ENCODE data around the gene SERPINC1.
"Not testable (repeated sequence)": the region's sequence is repeated elsewhere in the genome, so short reads cannot be mapped to it uniquely, and the experiment has no call there.

Gene SERPINC1

DNA sequence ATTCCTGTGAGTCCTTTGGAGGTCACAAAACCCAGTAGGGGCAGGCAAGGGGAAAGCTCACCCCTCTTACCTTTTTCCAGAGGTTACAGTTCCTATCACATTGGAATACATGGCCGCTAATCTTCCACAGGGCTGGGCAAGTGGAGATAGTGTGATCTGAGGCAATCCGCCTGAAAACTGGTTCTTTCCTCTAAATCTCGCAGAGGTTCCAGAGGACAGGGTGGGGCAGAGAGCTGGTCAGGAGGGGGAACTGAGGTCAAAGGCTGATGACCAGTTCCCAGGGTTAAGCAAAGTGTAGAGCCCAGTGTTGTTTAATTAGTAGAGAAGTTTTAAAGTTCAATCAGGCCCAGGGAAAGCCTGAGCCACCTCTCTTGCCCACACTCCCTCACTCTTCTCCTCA lies at the start of gene SERPINC1:
SERPINC1 (minus strand) TSS at position 179 of the 400 bp plus-strand sequence; CDS start at position 111, 68 bp downstream.
- no peak for DNase-seq (ENCODE audit: low spot score)

DNA sequence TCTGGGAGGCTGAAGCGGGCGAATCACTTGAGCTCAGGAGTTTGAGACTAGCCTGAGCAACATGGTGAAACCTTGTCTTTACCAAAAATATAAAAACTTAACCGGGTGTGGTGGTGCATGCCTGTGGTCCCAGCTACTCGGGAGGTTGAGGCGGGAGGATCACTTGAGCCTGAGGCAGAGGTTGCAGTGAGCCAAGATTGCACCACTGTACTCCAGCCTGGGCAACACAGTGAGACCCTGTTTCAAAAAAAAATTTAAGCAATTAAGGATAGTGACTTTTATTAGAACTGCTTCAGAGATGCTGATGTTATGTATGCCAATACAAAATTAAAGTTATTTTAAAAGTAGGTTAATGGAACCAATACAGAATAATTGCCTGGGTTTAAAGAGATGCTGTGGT lies 48.8 kb upstream of the SERPINC1 start:
- not testable (repeated sequence) for DNase-seq (ENCODE audit: low spot score)

DNA sequence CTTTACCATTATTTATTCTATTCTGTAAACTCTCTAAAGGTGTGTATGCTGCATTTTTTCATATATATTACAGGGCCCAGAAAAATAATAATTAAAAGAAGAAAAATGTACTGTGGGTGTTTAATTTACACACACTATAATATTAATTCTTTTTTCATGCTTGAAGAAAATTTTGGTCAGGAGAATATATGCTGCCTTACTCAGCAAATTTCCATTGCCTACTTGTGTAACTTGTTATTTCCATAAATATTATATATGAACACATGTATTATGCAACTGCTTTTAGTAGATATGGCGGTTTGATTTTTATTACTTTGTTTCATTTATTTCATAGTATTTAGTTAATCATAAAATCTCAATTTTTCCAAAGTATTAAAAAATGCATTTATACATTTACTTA lies 46.4 kb upstream of the SERPINC1 start:
- DNase-seq (ENCODE audit: low spot score): no peak

DNA sequence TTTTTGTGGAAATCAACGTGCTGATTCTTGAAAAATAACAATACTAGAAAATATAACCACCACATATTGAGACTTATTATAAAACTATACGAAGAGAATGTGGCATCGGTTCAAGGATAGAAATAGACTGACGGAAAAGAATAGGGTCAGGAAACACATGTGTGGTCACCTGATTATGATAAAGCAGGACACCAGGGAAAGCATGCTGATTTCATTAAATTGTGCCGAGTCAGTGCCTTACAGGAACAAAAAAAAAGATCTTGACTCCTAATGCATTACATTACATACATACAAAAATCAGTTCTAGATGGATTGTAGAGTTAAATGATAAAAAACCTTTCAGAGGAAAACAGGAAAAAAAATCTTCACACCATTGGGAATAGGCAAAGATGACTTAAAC lies 43.5 kb upstream of the SERPINC1 start:
- DNase-seq (ENCODE audit: low spot score): no peak

DNA sequence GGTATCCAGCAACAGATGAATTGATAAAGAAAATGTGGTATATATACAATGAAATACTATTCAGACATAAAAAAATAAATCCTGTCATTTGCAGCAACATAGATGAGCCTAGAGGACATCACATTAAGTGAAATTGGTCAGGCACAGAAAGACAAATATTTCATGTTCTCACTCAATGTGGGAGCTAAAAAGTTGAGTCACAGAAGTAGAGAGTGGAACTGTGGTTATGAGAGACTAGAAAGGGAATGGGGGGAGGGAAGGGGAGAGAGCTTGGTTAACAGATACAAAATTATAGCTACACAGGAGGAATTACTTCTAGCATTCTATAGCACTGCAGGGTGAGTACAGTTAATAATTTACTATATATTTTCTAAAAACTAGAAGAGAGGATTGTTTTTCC lies 37.1 kb upstream of the SERPINC1 start:
- DNase-seq (ENCODE audit: low spot score): no peak

DNA sequence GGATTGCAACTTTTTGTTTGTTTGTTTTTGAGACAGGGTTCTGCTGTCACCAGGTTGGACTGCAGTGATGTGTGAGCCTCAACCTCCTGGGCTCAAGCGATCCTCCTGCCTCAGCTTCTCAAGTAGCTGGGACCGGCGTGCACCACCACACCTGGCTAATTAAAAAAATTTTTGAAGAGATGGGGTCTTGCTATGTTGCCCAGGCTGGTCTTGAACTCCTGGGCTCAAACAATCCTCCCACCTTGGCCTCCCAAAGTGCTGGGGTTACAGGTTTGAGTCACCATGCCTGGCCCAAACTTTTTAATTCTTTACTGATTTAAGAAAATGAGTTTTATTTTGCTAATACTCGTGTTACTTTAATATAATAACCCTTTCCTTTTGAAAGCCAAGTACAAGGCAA lies 31.5 kb upstream of the SERPINC1 start:
- no peak for DNase-seq (ENCODE audit: low spot score)

DNA sequence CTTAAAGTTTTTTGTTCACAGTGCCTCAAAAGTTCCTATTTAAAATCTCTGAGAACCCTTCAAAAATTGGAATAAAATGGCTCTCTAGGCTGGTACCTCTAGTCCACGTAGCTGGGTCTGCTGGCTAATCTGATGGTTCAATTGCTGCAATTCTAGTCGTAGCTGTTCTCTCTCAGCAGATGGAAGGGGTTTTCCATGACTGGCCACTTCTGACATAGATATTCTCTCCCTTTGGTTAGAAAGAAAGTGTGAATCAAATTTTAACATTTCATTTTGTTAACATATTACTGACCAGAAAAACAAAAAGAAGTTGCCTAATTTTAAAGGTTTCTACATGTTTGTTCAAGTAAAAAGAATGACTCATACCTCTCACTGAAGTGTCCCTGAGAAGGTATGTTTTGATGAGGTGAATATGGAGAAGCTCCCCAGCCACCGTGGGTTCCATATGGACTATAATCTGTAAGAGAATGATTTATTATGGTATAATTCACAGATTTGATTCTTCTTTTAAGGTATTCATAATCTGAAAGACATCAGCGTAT lies 29.3 kb upstream of the SERPINC1 start:
- DNase-seq (ENCODE audit: low spot score): no peak

DNA sequence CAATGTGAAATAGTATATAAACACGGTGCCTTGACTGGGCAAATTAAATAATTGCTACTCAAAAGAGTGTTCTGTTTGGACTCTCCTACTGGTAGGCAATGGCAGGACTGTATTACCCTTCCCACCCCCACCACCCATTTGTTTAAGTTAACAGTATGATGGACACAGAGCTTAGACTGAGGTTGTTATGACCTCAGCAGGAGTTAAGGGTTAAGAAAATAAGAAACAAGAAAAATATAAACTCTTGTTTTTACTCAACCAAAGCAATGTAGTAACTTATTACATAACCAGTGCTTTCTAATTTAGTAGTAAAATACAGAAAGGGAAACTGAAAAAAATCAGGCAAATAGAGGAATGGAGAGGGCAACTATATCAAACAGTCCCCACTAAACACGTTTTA lies 19.9 kb upstream of the SERPINC1 start:
- no peak for DNase-seq (ENCODE audit: low spot score)

DNA sequence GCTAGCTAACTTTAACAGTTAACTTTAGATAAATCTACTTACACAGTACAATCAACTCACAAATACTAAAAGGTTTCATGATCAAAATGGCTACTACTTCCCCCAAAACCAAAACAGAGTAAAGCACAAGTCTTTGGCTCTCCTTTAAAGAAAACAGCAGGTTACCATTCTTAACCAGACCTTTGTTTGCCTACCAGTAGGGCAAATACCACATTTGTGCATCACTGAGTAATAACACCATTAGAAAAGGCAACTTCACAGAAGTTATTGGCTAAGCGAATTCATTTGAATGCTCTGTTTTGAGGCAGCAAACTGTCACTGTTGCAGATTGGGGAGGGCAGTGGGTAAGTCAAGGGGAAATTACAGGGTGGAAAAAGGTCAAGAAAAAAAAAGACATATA lies 17.3 kb upstream of the SERPINC1 start:
- no peak for DNase-seq (ENCODE audit: low spot score)

DNA sequence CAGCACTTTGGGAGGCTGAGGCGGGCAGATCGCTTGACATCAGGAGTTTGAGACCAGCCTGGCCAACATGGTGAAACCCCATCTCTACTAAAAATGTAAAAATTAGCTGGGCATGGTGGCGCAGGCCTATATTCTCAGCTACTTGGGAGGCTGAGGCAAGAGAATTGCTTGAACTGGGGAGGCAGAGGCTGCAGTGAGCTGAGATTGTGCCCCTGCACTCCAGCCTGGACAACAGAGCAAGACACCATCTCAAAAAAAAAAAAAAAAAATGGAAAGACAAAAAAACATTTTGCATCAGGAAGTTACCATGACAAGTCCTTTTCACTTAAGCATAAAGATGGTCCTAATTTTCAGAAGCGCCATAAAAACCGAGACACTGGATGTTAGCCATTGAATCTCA lies 13.4 kb upstream of the SERPINC1 start:
- not testable (repeated sequence) for DNase-seq (ENCODE audit: low spot score)

DNA sequence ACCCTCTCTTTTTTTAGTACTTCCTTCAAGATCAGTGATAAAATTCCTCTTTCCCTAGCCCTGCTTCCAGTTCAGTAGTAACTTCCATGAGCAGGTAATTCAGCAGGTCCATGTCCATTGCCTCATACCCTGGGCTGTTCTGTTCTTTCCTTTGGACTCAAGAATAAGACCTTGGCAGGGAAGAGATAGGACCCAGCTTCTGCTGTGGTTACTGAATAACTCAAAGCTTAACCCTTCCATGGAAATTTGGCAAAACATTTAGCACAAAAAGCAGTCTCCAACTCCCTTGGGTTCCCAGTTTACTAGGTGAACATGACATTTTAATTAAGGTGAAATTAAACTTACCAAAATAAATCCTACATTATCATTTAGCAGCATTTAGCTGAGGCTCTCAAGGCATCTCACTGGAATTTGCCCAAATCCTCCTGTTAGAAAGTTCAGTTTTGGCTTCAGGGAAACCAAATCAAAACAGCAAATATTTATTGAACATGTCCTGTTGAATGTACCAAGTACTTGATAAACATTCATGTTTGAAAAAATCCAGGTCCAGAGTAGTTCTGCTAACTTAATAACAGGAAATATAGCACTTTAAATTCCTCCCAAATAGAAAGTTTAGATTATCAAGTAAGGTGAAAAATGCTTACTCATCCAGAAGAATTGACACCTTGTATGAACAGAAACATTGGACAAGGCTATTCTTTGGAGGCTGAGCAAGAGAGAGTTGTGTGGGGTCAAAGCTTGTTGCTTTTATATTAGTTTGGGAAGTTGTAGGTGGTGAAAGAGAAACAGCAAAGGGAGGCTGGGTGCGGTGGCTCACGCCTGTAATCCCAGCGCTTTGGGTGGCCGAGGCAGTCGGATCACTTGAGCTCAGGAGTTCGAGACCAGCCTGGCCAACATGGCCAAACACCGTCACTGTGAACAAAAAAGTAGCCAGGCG lies 8.4 kb upstream of the SERPINC1 start:
- DNase-seq (ENCODE audit: low spot score): no peak

DNA sequence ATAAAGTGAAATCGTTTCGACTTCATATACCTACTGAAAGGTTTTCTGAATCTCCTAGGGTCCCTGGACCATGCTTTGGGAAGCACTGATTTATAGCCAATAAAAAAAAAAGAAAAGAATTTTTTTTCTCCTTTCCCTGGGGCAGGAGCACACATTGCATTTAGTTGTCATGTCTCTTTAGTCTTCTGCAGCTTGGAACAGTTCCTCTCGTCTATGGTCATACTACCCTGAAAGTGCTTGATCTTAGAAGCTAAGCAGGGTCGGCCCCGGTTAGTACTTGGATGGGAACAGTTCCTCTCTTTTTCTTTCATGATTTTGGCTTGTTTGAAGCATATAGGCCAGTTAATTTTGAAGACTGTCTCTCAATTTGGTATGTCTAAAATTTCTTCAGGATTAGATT lies 3.7 kb upstream of the SERPINC1 start:
- peak; percentile 42 for DNase-seq (ENCODE audit: low spot score)

DNA sequence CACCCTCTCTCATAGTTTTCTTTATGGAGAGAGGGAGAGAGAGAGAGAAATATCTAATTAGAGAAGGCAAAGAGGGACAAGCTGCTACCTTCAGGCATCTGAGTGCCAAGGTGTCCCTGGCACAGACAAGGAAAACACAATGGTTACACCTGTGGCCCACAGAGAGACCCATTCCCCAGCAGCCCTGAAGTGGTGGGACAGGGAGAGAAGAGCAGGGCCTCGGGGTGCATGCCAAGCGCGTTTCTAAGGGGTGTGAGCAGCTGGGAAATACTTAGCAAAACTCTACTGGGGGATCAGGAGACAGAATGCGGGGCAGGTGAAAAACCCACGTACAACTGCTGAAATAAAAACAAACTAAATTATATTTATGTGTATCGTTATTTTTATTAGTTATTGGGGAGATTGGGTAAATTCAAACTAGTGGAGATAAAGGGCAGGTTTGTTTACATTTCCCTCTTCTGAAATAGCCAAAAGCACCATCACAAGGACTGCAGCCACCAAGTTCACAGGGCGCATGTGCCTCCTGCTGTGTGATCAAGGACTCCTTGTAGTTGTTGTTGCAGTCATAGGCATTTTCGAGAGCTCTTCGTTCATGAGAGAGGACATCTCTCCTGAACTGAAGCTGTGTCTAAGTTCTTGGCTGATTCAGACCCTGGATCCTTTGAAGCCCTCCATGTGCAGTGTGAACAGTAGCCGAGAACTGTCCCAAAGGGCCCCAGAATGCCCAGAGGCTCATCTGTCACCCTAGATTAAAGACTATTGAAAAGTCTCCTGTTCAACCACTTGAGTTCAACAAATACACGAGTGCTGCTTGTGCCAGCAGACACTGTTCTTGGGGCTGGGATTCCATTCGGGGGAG lies 737 bp upstream of the SERPINC1 start:
- DNase-seq (ENCODE audit: low spot score): no peak

DNA sequence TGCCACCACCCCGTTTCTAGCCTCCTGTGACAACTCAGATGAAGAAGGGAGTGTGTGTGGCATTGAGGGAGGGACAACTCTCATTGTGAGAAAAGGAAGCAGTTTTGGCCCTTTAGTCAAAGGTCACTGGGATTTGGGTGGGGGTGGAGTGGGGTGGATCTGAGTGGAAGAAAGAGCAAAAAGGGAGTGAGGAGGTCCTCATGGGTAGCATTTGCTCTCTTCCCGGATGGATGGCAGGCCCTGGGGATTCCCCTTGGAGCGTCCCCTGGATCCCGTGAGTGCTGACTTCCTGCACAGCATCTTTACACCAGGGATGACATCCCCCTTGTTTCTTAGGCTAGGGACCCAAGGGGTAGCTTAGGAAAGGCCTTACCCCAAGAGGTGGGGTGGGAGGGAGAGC lies 460 bp downstream of the SERPINC1 start:
- DNase-seq (ENCODE audit: low spot score): no peak

DNA sequence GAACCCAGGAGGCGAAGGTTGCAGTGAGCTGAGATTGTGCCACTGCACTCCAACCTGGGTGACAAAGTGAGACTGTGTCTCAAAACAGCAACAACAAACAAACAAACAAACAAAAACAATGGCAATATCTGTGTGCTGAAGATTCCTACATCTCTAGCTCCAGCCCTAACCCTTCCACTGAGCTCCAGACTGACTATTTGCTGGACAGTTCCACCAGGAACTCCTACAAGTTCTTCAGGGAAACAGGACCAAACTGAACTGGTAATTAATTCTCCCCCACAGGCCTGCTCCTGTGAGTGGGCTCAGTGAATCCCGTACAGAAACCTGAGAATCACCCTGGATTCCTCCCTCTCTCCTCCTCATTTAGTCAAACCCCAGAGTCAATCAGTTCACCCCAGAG lies 1.5 kb downstream of the SERPINC1 start:
- no peak for DNase-seq (ENCODE audit: low spot score)

DNA sequence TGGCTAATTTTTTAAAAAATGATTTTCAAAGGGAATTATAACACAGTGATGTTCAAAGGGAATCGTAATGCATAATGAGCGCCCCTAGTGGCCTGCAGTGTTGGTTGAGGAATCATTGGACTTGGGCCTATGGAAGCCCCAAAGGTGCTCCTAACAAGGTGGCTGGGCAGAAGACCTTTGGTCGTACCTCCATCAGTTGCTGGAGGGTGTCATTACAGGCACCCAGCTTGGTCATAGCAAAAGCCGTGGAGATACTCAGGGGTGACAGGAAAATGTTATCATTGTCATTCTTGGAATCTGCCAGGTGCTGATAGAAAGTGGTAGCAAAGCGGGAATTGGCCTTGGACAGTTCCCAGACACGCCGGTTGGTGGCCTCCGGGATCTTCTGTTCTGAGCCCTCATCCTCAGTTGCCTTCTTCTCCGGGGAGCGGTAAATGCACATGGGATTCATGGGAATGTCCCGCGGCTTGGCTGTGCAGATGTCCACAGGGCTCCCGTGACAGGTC lies 2.7 kb downstream of the SERPINC1 start:
- peak; percentile 83 for DNase-seq (ENCODE audit: low spot score)

DNA sequence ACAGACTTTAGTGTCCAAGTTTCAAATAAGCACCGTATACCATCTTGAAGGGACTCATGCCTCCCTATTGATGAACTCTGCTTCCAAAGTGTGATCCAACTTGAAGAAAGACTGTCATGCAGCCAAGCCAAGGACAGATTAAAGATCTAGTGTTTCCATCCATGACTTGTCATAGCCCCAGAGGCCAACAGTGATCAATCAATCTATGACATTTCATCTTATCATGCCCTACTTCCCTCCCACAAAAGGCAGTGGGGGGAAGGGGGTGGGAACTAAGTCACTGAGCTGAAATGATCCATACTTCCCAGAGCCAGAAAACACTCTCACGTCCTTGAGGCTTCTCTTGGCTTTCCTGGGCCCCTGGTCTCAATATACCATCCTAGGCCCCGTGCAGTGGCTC lies 4.0 kb downstream of the SERPINC1 start:
- no peak for DNase-seq (ENCODE audit: low spot score)

DNA sequence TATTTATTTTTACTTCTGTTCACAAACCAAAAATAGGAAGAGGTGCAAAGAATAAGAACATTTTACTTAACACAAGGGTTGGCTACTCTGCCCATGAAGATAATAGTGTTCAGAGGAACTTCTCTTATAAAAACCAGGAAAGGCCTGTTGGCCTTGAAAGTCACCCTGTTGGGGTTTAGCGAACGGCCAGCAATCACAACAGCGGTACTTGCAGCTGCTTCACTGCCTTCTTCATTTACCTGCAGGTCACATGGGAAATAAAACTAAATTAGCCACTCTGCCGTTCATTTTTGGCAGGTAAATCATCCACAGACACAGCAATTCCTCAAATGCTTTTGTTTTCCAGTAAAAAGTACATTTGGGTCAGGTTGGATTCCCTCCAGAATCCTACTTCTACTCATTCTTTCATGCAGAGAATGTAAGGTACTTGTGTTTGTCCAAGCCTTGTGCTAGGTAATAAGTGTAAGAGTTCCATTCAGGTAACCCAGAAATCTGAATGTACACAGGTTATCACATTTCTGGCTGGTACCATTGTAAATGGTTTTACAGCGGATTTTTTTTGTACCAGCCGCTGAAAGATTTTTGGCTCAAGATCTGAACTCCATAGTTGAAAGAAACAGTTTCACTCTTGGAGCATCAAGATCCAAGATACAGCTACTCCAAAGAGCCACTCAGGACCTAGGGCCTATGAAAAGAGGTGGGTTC lies 13.1 kb downstream of the SERPINC1 start:
- DNase-seq (ENCODE audit: low spot score): no peak

DNA sequence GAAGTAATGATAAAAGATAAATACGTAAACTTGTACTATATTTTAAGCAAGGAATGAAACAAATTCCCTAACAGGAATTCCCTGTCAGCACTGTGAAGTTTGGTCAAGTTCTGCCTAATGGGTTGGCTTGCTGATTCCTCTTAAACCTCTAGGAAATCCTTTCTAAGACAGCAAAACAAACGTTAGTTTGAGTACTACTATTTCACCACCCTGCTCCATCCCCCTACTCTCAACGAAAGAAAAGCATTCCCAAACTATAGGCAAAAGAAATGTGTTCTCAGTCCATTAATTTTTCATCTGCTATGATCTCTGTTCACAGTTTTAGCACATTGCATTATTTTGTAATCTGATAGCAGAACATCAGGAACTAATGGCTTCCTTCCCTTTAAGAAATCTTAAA lies 16.1 kb downstream of the SERPINC1 start:
- no peak for DNase-seq (ENCODE audit: low spot score)

DNA sequence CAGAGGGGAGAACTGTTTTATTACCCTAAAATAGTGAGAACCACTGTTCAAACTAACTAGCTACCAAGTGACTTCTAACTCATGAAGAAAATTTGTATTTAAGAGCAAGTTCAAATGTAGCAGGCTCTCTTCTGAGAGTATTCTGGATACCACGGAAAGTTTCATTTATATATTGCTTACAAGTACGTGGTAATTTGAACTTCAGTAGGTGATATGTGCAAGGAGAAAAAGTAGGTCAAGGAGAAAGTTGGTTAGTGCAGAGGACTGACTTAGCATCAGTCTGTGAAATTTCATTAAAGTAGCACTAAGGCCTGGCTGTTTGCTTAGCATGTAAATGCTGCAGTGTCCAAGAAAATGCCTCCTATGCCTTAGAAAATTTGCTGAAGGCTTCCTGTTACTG lies 16.7 kb downstream of the SERPINC1 start:
- no peak for DNase-seq (ENCODE audit: low spot score)

DNA sequence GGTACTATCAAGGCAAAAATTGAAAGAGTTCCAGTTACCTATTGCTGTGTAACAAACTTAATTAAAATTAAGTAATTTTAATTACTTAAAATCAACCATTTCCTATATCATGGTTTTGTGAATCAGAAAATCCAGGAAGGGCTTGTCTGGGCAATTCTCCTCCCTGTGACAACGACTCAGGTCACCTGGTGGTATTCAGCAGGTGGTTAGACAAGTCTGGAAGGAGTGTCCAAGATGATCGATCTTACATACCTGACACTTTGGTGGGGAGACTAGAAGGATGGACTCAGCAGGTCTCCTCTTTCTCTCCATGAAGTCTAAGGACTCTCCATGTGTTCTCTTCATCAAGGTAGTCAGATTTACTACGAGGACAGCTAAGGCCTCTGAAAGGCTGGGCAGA lies 22.9 kb downstream of the SERPINC1 start:
- DNase-seq (ENCODE audit: low spot score): no peak

DNA sequence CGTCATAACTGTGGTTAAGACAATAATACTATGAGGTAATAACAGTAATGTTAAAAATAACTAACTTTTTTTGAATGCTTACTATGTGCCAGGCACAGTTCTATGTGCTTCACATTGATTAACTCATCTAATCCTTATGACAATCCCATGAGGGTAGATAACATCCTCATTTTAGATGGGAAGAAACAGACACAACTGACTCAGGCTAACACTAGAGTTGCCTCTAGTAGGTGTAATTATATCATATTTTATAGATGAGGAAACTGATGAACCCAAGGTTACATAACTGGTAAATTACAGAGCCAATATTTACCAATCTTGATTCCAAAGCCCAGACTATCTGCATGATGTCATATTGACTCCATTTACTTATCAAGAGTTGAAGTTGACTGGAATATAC lies 23.5 kb downstream of the SERPINC1 start:
- no peak for DNase-seq (ENCODE audit: low spot score)
